IMR-90 (cell line): ENCODE results near the gene FAM163B. TPM values are rescaled to one million over a fixed set of nuclear protein-coding genes. Genes with fewer than 3 reads are reported as not detected.

Experiments
- ATAC-seq: fragments of 200-7000 bp; cut with Tn5 transposase; 2 replicates; pipeline ENCODE4 v1.9.1; 2020; ENCODE audit warnings: low read depth, mild to moderate bottlenecking, moderate library complexity
- BruUV-seq: library from RNA; stranded (reverse); fragments of 400-500 nt; replicated peaks from 2 replicates; lab custom pipeline; 2021; lab: Mats Ljungman, UMichigan
- CTCF ChIA-PET: fragments of 300-600 bp; formaldehyde crosslinking; extraction: SDS; loops from one replicate; lab custom pipeline; 2021; ENCODE audit warnings: antibody characterized with exemption; lab: Yijun Ruan, JAX
- POLR2A ChIA-PET: fragments of 300-600 bp; sonication (Branson Sonifier 250); formaldehyde crosslinking; loops from one replicate; lab custom pipeline; 2022; ENCODE audit warnings: antibody characterized with exemption; ENCODE audit not compliant: unreplicated experiment; lab: Charles Lee
- DNase-seq: peaks from one replicate; pipeline ENCODE4 v3.0.0; 2013
- H2AFZ ChIP-seq: replicated peaks from 2 replicates; pipeline ENCODE3; 2013; ENCODE audit warnings: low read length, mild to moderate bottlenecking; ENCODE audit not compliant: poor library complexity
- H2AK5ac ChIP-seq: 2 replicates; pipeline ENCODE4 v1.6.1; 2013; ENCODE audit warnings: low read depth, low read length, inconsistent platforms
- H2AK9ac ChIP-seq: replicated peaks from 2 replicates; pipeline ENCODE3; 2013; ENCODE audit warnings: mild to moderate bottlenecking, low read depth, low read length, moderate library complexity; ENCODE audit not compliant: poor library complexity
- H2BK120ac ChIP-seq: 2 replicates; pipeline ENCODE4 v1.6.1; 2013; ENCODE audit warnings: low read depth, low read length, inconsistent platforms
- H2BK15ac ChIP-seq: 3 replicates; pipeline ENCODE4 v1.6.1; 2013; ENCODE audit warnings: low read depth, low read length, inconsistent platforms
- H2BK20ac ChIP-seq: 2 replicates; pipeline ENCODE4 v1.6.1; 2013; ENCODE audit warnings: low read depth, mild to moderate bottlenecking, inconsistent platforms, low read length, moderate library complexity
- H2BK5ac ChIP-seq: 2 replicates; pipeline ENCODE4 v1.6.1; 2013; ENCODE audit warnings: mild to moderate bottlenecking, low read depth, low read length, inconsistent platforms; ENCODE audit not compliant: poor library complexity, severe bottlenecking
- H3K14ac ChIP-seq: replicated peaks from 2 replicates; pipeline ENCODE4 v1.6.1; 2013; ENCODE audit warnings: low read depth, low read length, inconsistent platforms
- H3K18ac ChIP-seq: 2 replicates; pipeline ENCODE4 v1.6.1; 2013; ENCODE audit warnings: low read depth, low read length, control low read depth
- H3K23ac ChIP-seq: 2 replicates; pipeline ENCODE4 v1.6.1; 2013; ENCODE audit warnings: low read depth, low read length, inconsistent platforms
- H3K27ac ChIP-seq: 2 replicates; pipeline ENCODE4 v1.5.1; 2013; ENCODE audit warnings: mild to moderate bottlenecking, control low read depth, low read length; ENCODE audit not compliant: insufficient read depth
- H3K27me3 ChIP-seq: 2 replicates; pipeline ENCODE4 v1.6.1; 2013; ENCODE audit warnings: low read length; ENCODE audit not compliant: control insufficient read depth, insufficient read depth
- H3K36me3 ChIP-seq: 2 replicates; pipeline ENCODE4 v1.6.1; 2013; ENCODE audit warnings: low read length, mixed read lengths; ENCODE audit not compliant: control insufficient read depth, insufficient read depth
- H3K4ac ChIP-seq: 2 replicates; pipeline ENCODE4 v1.6.1; 2013; ENCODE audit warnings: low read depth, low read length, inconsistent platforms
- H3K4me1 ChIP-seq: 2 replicates; pipeline ENCODE4 v1.6.1; 2013; ENCODE audit warnings: low read length, mixed read lengths; ENCODE audit not compliant: control insufficient read depth, insufficient read depth
- H3K4me2 ChIP-seq: 2 replicates; pipeline ENCODE4 v1.6.1; 2013; ENCODE audit warnings: low read depth, mild to moderate bottlenecking, control low read depth, low read length, moderate library complexity
- H3K4me3 ChIP-seq: 2 replicates; pipeline ENCODE4 v1.5.1; 2013; ENCODE audit warnings: low read depth, mild to moderate bottlenecking, control low read depth, low read length, moderate library complexity; ENCODE audit not compliant: insufficient read depth
- H3K56ac ChIP-seq: 2 replicates; pipeline ENCODE4 v1.6.1; 2013; ENCODE audit warnings: low read length, inconsistent platforms; ENCODE audit not compliant: insufficient read depth; ENCODE audit errors: extremely low read depth
- H3K79me1 ChIP-seq, 2 experiments: 2 replicates each; pipeline ENCODE4 v1.6.1; 2013; ENCODE audit warnings: low read length in 2 of 2, inconsistent platforms in 1 of 2, low read depth in 1 of 2
- H3K9ac ChIP-seq: 2 replicates; pipeline ENCODE4 v1.6.1; 2013; ENCODE audit warnings: low read depth, low read length, control low read depth
- H3K9me1 ChIP-seq: 2 replicates; pipeline ENCODE4 v1.6.1; 2013; ENCODE audit warnings: low read length, inconsistent platforms; ENCODE audit not compliant: insufficient read depth
- H3K9me3 ChIP-seq: 2 replicates; pipeline ENCODE4 v1.6.1; 2013; ENCODE audit warnings: low read length; ENCODE audit not compliant: control insufficient read depth, insufficient read depth
- H4K20me1 ChIP-seq: 2 replicates; pipeline ENCODE4 v1.6.1; 2013; ENCODE audit warnings: low read length, inconsistent platforms; ENCODE audit not compliant: insufficient read depth
- H4K5ac ChIP-seq: 2 replicates; pipeline ENCODE4 v1.6.1; 2013; ENCODE audit warnings: mild to moderate bottlenecking, low read depth, low read length, control low read depth
- H4K8ac ChIP-seq, 2 experiments: 2 replicates each; pipeline ENCODE4 v1.6.1; 2013; ENCODE audit warnings: low read depth in 2 of 2, low read length in 2 of 2, control low read depth in 1 of 2, inconsistent platforms in 1 of 2
- H4K91ac ChIP-seq: 2 replicates; pipeline ENCODE4 v1.6.1; 2013; ENCODE audit warnings: low read depth, low read length, inconsistent platforms; ENCODE audit not compliant: insufficient read depth
- BHLHE40 ChIP-seq: fragments of 150-350 bp; IDR thresholded peaks from 2 replicates; pipeline ENCODE4 v1.6.1; 2016; ENCODE audit warnings: mild to moderate bottlenecking, low read depth, low read length
- CTCF ChIP-seq: conservative IDR thresholded peaks from 2 replicates; pipeline ENCODE4 v1.5.1; 2012; ENCODE audit warnings: mild to moderate bottlenecking, low read depth, low read length, improper control_type of control experiment
- MAFK ChIP-seq: IDR thresholded peaks from 2 replicates; pipeline ENCODE4 v1.6.1; 2012; ENCODE audit warnings: low read depth, low read length, improper control_type of control experiment
- MAZ ChIP-seq: IDR thresholded peaks from 2 replicates; pipeline ENCODE4 v1.6.1; 2012; ENCODE audit warnings: low read depth, mild to moderate bottlenecking, low read length, improper control_type of control experiment, moderate library complexity, borderline replicate concordance
- RAD21 ChIP-seq: IDR thresholded peaks from 2 replicates; pipeline ENCODE4 v1.6.1; 2012; ENCODE audit warnings: low read length, improper control_type of control experiment
- WGBS, 2 experiments: methylation state at CpG; one replicate each; pipeline versions ENCODE4 v1.1.5 to v1.1.7; 2013; ENCODE audit warnings: missing lambda C conversion rate in 2 of 2; ENCODE audit not compliant: insufficient read length in 1 of 2; ENCODE audit errors: extremely low coverage in 2 of 2; 5-methylcytosine and 5-hydroxymethylcytosine counted together
- dilution Hi-C: fragments of 300-500 bp; cut with HindIII; formaldehyde crosslinking; loops from one replicate; pipeline ENCODE4 v1.14.3; 2018; ENCODE audit warnings: low sequenced_read_pairs; ENCODE audit not compliant: unreplicated experiment
- in situ Hi-C: fragments of 300-500 bp; cut with MboI; formaldehyde crosslinking; loops from 3 replicates; pipeline ENCODE4 v1.14.3; 2019; ENCODE audit warnings: low sequenced_read_pairs, inconsistent platforms, mixed read lengths
- intact Hi-C: fragments of 100-400 bp; cut with micrococcal nuclease; formaldehyde crosslinking; loops from 2 replicates; pipeline ENCODE4 v1.10.0; 2022
- polyA plus RNA-seq, 3 experiments: library from polyadenylated mRNA; depleted of rRNA; stranded (reverse); fragments of >200 nt; gene quantifications; 2 replicates each; pipeline ENCODE4 v1.2.3, GENCODE V29; 2012; ENCODE audit warnings: low replicate concordance in 1 of 3
- total RNA-seq: library from RNA; depleted of rRNA; stranded (reverse); fragments of >200 nt; gene quantifications from 2 replicates; pipeline ENCODE4 v1.2.3, GENCODE V29; 2012

The FAM163B gene
- total and polyA plus RNA-seq, 2 of the 4 experiments (the other 2 are of a cell fraction) = not detected

GRCh38 chr9:133584559-133585476 is 24.4 kb downstream of the FAM163B start:
- Histone ChIP-seq H3K27ac (no peak overlapping the region), H3K4me3 (no peak overlapping the region), H3K27me3 (peaks cover 36% of the 10 kb centered on the region), H4K8ac (no peak overlapping the region), H3K79me1 (no peaks in the 10 kb centered on the region), H4K20me1 (no peaks in the 10 kb centered on the region), H3K36me3 (no peaks in the 10 kb centered on the region), H3K14ac (no peak overlapping the region), H4K5ac (no peak overlapping the region), H3K23ac (no peak overlapping the region), H3K4ac (no peak overlapping the region), H2BK20ac (no peak overlapping the region), H4K91ac (no peak overlapping the region), H3K4me1 (peaks cover 4% of the 10 kb centered on the region; the same call in 1 of the 2 replicates), H3K56ac (no peak overlapping the region), H3K9me3 (peaks cover 2% of the 10 kb centered on the region; the same call in 1 of the 2 replicates), H3K9ac (no peak overlapping the region), H2AK9ac (no peak overlapping the region), H2AFZ (no peak overlapping the region), H3K4me2 (no peak overlapping the region), H2AK5ac (no peak overlapping the region), H2BK120ac (no peak overlapping the region), H3K9me1 (no peaks in the 10 kb centered on the region), H3K18ac (no peak overlapping the region), H2BK15ac (no peak overlapping the region), H2BK5ac (no peak overlapping the region)
- ChIA-PET CTCF (interaction anchor here (0.6 to 0.7 kb wide), 3 partner anchors 9 to 117 kb away, joined by 3 read pairs; no protein-coding TSS in a partner anchor), POLR2A (no interaction called here)
- WGBS, 2 experiments = 53% methylated on average over 3 of the region's 28 CpGs; no CpG with 5 or more reads in 1 of the 2 experiments
- in situ Hi-C loops (no loop called here), dilution Hi-C loops (no loop called here), intact Hi-C loops (no loop called here)
- DNase-seq (no peak), ATAC-seq (no peak)
- TF ChIP-seq MAFK (no peak), RAD21 (no peak), MAZ (no peak), CTCF (no peak), BHLHE40 (no peak)
- BruUV-seq = no TSS peak
